Prostate gland (tissue), 2 donors: ENCODE results near the gene PHIP. TPM values are rescaled to one million over a fixed set of nuclear protein-coding genes. Genes with fewer than 3 reads are reported as not detected.

Experiments
- DNase-seq: peaks from one replicate; pipeline ENCODE4 v3.0.0-alpha.2; 2019; ENCODE audit warnings: low spot score
- H3K27ac ChIP-seq, 2 donors: fragments of 200-600 bp; sonication (generic); 2 replicates each; pipeline ENCODE4 v1.5.1; 2017 to 2019
- H3K27me3 ChIP-seq: fragments of 200-600 bp; sonication (generic); replicated peaks from 2 replicates; pipeline ENCODE4 v1.5.1; 2019; ENCODE audit not compliant: insufficient read depth
- H3K36me3 ChIP-seq, 2 donors: fragments of 200-600 bp; sonication (generic); 1 replicate in 1 of 2; 2 replicates in 1 of 2; pipeline versions ENCODE4 v1.5.1 to v1.8.1; 2017 to 2019
- H3K4me1 ChIP-seq: fragments of 200-600 bp; sonication (generic); replicated peaks from 2 replicates; pipeline ENCODE4 v1.5.1; 2019
- H3K4me3 ChIP-seq, 2 donors: fragments of 200-600 bp; sonication (generic); 2 replicates each; pipeline ENCODE4 v1.5.1; 2017 to 2019
- H3K9me3 ChIP-seq: fragments of 200-600 bp; sonication (generic); 2 replicates; pipeline ENCODE4 v1.5.1; 2017
- POLR2A ChIP-seq: fragments of 450-650 bp; IDR thresholded peaks from one replicate; pipeline ENCODE4 v1.6.1; 2016; ENCODE audit warnings: antibody characterized with exemption, mild to moderate bottlenecking
- POLR2AphosphoS5 ChIP-seq: sonication (generic); formaldehyde crosslinking; IDR thresholded peaks from one replicate; pipeline ENCODE4 v1.6.1; 2017; ENCODE audit warnings: antibody characterized with exemption
- WGBS: methylation state at CpG from one replicate; pipeline ENCODE4 v1.1.5; 2018; 5-methylcytosine and 5-hydroxymethylcytosine counted together
- intact Hi-C: fragments of 100-400 bp; cut with DNase I; formaldehyde crosslinking; loops from one replicate; pipeline ENCODE4 v1.14.2; 2022
- total RNA-seq, 2 donors: library from RNA; depleted of rRNA; stranded (reverse); fragments of >200 nt; gene quantifications; one replicate each; pipeline ENCODE4 v1.1.0, GENCODE V29; 2016
- TF ChIP-seq, protein P1 (sequence below), 4 experiments: fragments of 200-600 bp in 2 of 4; fragments of 450-650 bp in 2 of 4; sonication (generic) in 2 of 4; IDR thresholded peaks; 1 replicate in 3 of 4; 2 replicates in 1 of 4; pipeline ENCODE4 v1.5.1; 2016 to 2019; ENCODE audit warnings: antibody characterized with exemption in 4 of 4, mild to moderate bottlenecking in 2 of 4, moderate library complexity in 2 of 4

The PHIP gene
- total RNA-seq, 2 donors from 2014 or later: 29.6 to 31.8 TPM

GRCh38 chr6:79005497-79005896 is 72.6 kb downstream of the PHIP start:
- Histone ChIP-seq H3K4me1 (no peaks in the 10 kb centered on the region), H3K4me3 (no peak overlapping the region), H3K27me3 (no peaks in the 10 kb centered on the region), H3K9me3 (no peaks in the 10 kb centered on the region), H3K27ac (no peak overlapping the region), H3K36me3 (no peaks in the 10 kb centered on the region)
- TF ChIP-seq, protein P1, sequence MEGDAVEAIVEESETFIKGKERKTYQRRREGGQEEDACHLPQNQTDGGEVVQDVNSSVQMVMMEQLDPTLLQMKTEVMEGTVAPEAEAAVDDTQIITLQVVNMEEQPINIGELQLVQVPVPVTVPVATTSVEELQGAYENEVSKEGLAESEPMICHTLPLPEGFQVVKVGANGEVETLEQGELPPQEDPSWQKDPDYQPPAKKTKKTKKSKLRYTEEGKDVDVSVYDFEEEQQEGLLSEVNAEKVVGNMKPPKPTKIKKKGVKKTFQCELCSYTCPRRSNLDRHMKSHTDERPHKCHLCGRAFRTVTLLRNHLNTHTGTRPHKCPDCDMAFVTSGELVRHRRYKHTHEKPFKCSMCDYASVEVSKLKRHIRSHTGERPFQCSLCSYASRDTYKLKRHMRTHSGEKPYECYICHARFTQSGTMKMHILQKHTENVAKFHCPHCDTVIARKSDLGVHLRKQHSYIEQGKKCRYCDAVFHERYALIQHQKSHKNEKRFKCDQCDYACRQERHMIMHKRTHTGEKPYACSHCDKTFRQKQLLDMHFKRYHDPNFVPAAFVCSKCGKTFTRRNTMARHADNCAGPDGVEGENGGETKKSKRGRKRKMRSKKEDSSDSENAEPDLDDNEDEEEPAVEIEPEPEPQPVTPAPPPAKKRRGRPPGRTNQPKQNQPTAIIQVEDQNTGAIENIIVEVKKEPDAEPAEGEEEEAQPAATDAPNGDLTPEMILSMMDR (IDR thresholded peaks at IDR 0.05): no peak
- TF ChIP-seq POLR2AphosphoS5 (no peak), POLR2A (no peak)
- intact Hi-C loops: no loop called here
- no peak for DNase-seq
- WGBS: 49% methylated on average over 1 of the region's 1 CpG

DNA sequence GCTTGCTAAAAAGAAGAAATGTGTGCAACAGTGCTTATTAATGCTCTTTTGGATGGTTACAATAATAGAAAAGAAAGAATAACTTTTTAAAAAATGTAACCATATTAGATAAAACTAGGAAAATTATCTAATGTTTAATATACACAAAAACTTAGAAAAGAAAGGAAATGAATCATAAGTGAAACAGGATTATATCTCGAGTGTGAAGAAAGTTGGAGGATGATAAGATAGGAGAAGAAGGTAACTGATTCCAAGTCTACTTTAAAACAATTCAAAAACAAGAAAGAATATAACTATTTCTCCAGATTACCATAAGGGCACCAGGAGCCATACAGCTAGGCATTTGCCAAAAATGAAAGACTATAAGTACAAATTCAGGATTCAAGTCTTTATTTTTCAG is 73.0 kb downstream of the PHIP start:
- Histone ChIP-seq H3K4me3 (no peak overlapping the region), H3K9me3 (no peaks in the 10 kb centered on the region), H3K27ac (no peak overlapping the region), H3K36me3 (no peaks in the 10 kb centered on the region), H3K4me1 (no peaks in the 10 kb centered on the region), H3K27me3 (no peaks in the 10 kb centered on the region)
- DNase-seq: no peak
- intact Hi-C loops: no loop called here
- TF ChIP-seq POLR2A: no peak
- TF ChIP-seq POLR2AphosphoS5: no peak
- TF ChIP-seq, protein P1 (IDR thresholded peaks at IDR 0.05): no peak
- 58% methylated on average over 1 of the region's 1 CpG for WGBS

- DNase-seq: no peak
- TF ChIP-seq POLR2AphosphoS5 (no peak), POLR2A (no peak)
- TF ChIP-seq, protein P1 (IDR thresholded peaks at IDR 0.05): no peak
- Histone ChIP-seq H3K4me1 (no peaks in the 10 kb centered on the region), H3K9me3 (no peaks in the 10 kb centered on the region), H3K27me3 (no peaks in the 10 kb centered on the region), H3K36me3 (no peaks in the 10 kb centered on the region), H3K27ac (no peak overlapping the region), H3K4me3 (no peak overlapping the region)
- intact Hi-C loops: no loop called here
- 79% methylated on average over 2 of the region's 2 CpGs for WGBS
These were observed 73.8 kb downstream of the PHIP start for GRCh38 chr6:79004239-79004638.

GRCh38 chr6:79001415-79001814 is 76.6 kb downstream of the PHIP start:
- no peak for TF ChIP-seq POLR2A
- TF ChIP-seq, protein P1 (IDR thresholded peaks at IDR 0.05): no peak
- no peak for TF ChIP-seq POLR2AphosphoS5
- WGBS: 85% methylated on average over 1 of the region's 1 CpG
- intact Hi-C loops: no loop called here
- Histone ChIP-seq H3K4me3 (no peak overlapping the region), H3K27me3 (no peaks in the 10 kb centered on the region), H3K27ac (no peak overlapping the region), H3K9me3 (no peaks in the 10 kb centered on the region), H3K36me3 (no peaks in the 10 kb centered on the region), H3K4me1 (no peaks in the 10 kb centered on the region)
- DNase-seq: no peak

DNA sequence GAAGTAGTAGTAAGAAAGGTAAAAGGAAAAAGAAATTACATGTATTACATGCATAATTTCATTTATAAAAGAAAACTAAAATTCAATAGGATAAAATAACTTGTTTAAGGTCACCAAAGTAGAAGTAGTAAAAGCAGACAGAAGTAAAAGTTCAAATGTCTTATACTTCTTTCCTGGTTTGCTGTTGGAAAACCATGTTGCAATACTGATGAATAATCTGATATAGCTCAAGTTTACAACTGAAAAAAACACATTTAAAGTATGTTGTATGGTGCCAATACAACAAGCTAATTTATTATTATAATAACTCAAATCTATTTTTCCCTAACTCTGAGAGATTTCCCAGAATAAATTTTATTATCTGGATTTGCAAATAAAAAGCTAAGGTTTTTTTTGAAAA is 78.3 kb downstream of the PHIP start:
- no peaks in the 10 kb centered on the region for H3K4me1 ChIP-seq
- intact Hi-C loops: no loop called here
- peaks cover 0 to 7% of the 10 kb centered on the region in 2 donors for H3K36me3 ChIP-seq
- no peak overlapping the region for H3K4me3 ChIP-seq
- H3K9me3 ChIP-seq: no peaks in the 10 kb centered on the region
- H3K27me3 ChIP-seq: no peaks in the 10 kb centered on the region
- no peak for DNase-seq
- TF ChIP-seq POLR2AphosphoS5: no peak
- TF ChIP-seq, protein P1 (IDR thresholded peaks at IDR 0.05): no peak
- TF ChIP-seq POLR2A: no peak
- no peak overlapping the region for H3K27ac ChIP-seq
